H1 (cell line): ENCODE results near the gene TMTC2. TPM values are rescaled to one million over a fixed set of nuclear protein-coding genes. Genes with fewer than 3 reads are reported as not detected.

Source experiments
- CTCF ChIA-PET: fragments of 300-600 bp; sonication (Branson Sonifier 250); formaldehyde crosslinking; loops from one replicate; lab custom pipeline; 2021; ENCODE audit not compliant: partially characterized antibody; lab: Charles Lee
- POLR2A ChIA-PET: fragments of 300-600 bp; sonication (Branson Sonifier 250); formaldehyde crosslinking; loops from one replicate; lab custom pipeline; 2021; ENCODE audit warnings: inconsistent platforms; ENCODE audit not compliant: partially characterized antibody; lab: Charles Lee
- DNase-seq, 2 experiments: peaks; one replicate each; pipeline versions ENCODE4 v3.0.0 to v3.0.0-alpha.2; 2010 to 2022; ENCODE audit warnings: low spot score in 2 of 2, low read depth in 1 of 2, mixed read lengths in 1 of 2
- FAIRE-seq: peaks from 2 replicates; lab custom pipeline; 2011; peaks lifted over from hg19 to GRCh38; lab: Jason Lieb, UNC
- H2AFZ ChIP-seq: 2 replicates; pipeline ENCODE4 v1.8.1; 2012; ENCODE audit warnings: low read length, inconsistent platforms
- H2AK5ac ChIP-seq: 2 replicates; pipeline ENCODE4 v1.6.1; 2013; ENCODE audit warnings: low read depth, low read length
- H2BK120ac ChIP-seq: replicated peaks from 2 replicates; pipeline ENCODE3; 2013; ENCODE audit warnings: low read depth, low read length, inconsistent platforms
- H2BK12ac ChIP-seq: 2 replicates; pipeline ENCODE4 v1.6.1; 2013; ENCODE audit warnings: low read depth, low read length
- H2BK15ac ChIP-seq: 2 replicates; pipeline ENCODE4 v1.6.1; 2013; ENCODE audit warnings: low read length
- H2BK20ac ChIP-seq: 2 replicates; pipeline ENCODE4 v1.6.1; 2013; ENCODE audit warnings: low read length
- H2BK5ac ChIP-seq: 2 replicates; pipeline ENCODE4 v1.6.1; 2013; ENCODE audit warnings: low read depth, low read length
- H3K14ac ChIP-seq: 2 replicates; pipeline ENCODE4 v1.6.1; 2013; ENCODE audit warnings: inconsistent platforms; ENCODE audit not compliant: insufficient read length
- H3K18ac ChIP-seq: 2 replicates; pipeline ENCODE4 v1.6.1; 2013; ENCODE audit warnings: low read length; ENCODE audit errors: extremely low read depth
- H3K23ac ChIP-seq: 2 replicates; pipeline ENCODE4 v1.6.1; 2013; ENCODE audit warnings: inconsistent platforms; ENCODE audit not compliant: insufficient read length
- H3K23me2 ChIP-seq: 2 replicates; pipeline ENCODE4 v1.6.1; 2013; ENCODE audit warnings: low read depth, low read length
- H3K27ac ChIP-seq: 2 replicates; pipeline ENCODE4 v1.6.1; 2011; ENCODE audit warnings: low read depth, low read length, inconsistent platforms
- H3K27me3 ChIP-seq, 4 experiments: replicated peaks in 1 of 4; 1 replicate in 1 of 4; 2 replicates in 3 of 4; pipeline versions ENCODE4 v1.6.1 to v1.8.1; 2011 to 2013; ENCODE audit warnings: low read length in 3 of 4, mild to moderate bottlenecking in 3 of 4, inconsistent platforms in 2 of 4, mixed read lengths in 2 of 4, moderate library complexity in 1 of 4; ENCODE audit not compliant: control insufficient read depth in 3 of 4, insufficient read depth in 3 of 4; ENCODE audit errors: extremely low read depth in 1 of 4
- H3K36me3 ChIP-seq, 4 experiments: 2 replicates each; pipeline versions ENCODE4 v1.6.1 to v1.8.1; 2011 to 2013; ENCODE audit warnings: mild to moderate bottlenecking in 4 of 4, low read length in 3 of 4, moderate library complexity in 2 of 4, control low read depth in 1 of 4, inconsistent platforms in 1 of 4; ENCODE audit not compliant: insufficient read depth in 4 of 4, control insufficient read depth in 2 of 4
- H3K4ac ChIP-seq: replicated peaks from 2 replicates; pipeline ENCODE3; 2013; ENCODE audit warnings: low read length, low read depth, mixed read lengths, inconsistent platforms; ENCODE audit not compliant: insufficient read length
- H3K4me1 ChIP-seq, 4 experiments: replicated peaks in 1 of 4; 1 replicate in 1 of 4; 2 replicates in 3 of 4; pipeline versions ENCODE4 v1.6.1 to v1.8.1; 2011 to 2013; ENCODE audit warnings: low read length in 3 of 4, inconsistent platforms in 2 of 4, mixed read lengths in 1 of 4; ENCODE audit not compliant: insufficient read depth in 4 of 4, control insufficient read depth in 3 of 4
- H3K4me2 ChIP-seq, 2 experiments: 2 replicates each; pipeline versions ENCODE4 v1.6.1 to v1.8.1; 2011 to 2013; ENCODE audit warnings: low read depth in 2 of 2, low read length in 2 of 2, control low read depth in 1 of 2, inconsistent platforms in 1 of 2, mild to moderate bottlenecking in 1 of 2; ENCODE audit not compliant: insufficient read depth in 1 of 2
- H3K4me3 ChIP-seq, 4 experiments: fragments of 200-600, 300-600 bp in 1 of 4; sonication (generic), shearing (Covaris generic), sonication (Bioruptor Twin) in 1 of 4; 2 replicates each; pipeline versions ENCODE4 v1.5.1 to v1.8.1; 2011 to 2016; ENCODE audit warnings: low read length in 4 of 4, low read depth in 3 of 4, control low read depth in 2 of 4, inconsistent platforms in 2 of 4, mild to moderate bottlenecking in 2 of 4, mixed read lengths in 1 of 4, moderate library complexity in 1 of 4; ENCODE audit not compliant: insufficient read depth in 2 of 4; ENCODE audit errors: extremely low read depth in 1 of 4
- H3K56ac ChIP-seq: replicated peaks from 2 replicates; pipeline ENCODE3; 2013; ENCODE audit warnings: low read depth, mild to moderate bottlenecking, mixed read lengths, low read length, inconsistent platforms; ENCODE audit not compliant: insufficient read length
- H3K79me1 ChIP-seq: 2 replicates; pipeline ENCODE4 v1.6.1; 2013; ENCODE audit warnings: low read depth, low read length, control low read depth
- H3K79me2 ChIP-seq, 2 experiments: 2 replicates each; pipeline versions ENCODE4 v1.6.1 to v1.8.1; 2012 to 2013; ENCODE audit warnings: low read length in 2 of 2, mild to moderate bottlenecking in 2 of 2, inconsistent platforms in 1 of 2; ENCODE audit not compliant: insufficient read depth in 2 of 2, control insufficient read depth in 1 of 2
- H3K9ac ChIP-seq, 4 experiments: replicated peaks in 1 of 4; 1 replicate in 1 of 4; 2 replicates in 3 of 4; pipeline versions ENCODE4 v1.6.1 to v1.8.1; 2011 to 2013; ENCODE audit warnings: low read depth in 3 of 4, low read length in 3 of 4, control low read depth in 2 of 4, mild to moderate bottlenecking in 2 of 4, moderate library complexity in 2 of 4, inconsistent platforms in 1 of 4; ENCODE audit errors: extremely low read depth in 1 of 4
- H3K9me3 ChIP-seq, 2 experiments: 2 replicates each; pipeline versions ENCODE4 v1.6.1 to v1.8.1; 2012 to 2013; ENCODE audit warnings: mild to moderate bottlenecking in 2 of 2, moderate library complexity in 2 of 2, control low read depth in 1 of 2, inconsistent platforms in 1 of 2, low read depth in 1 of 2, low read length in 1 of 2, mixed read lengths in 1 of 2; ENCODE audit not compliant: insufficient read depth in 2 of 2
- H4K20me1 ChIP-seq, 2 experiments: replicated peaks in 1 of 2; 2 replicates each; pipeline versions ENCODE3 to v1.8.1; 2011 to 2013; ENCODE audit warnings: inconsistent platforms in 2 of 2, low read length in 2 of 2, mild to moderate bottlenecking in 1 of 2; ENCODE audit not compliant: insufficient read depth in 2 of 2, control insufficient read depth in 1 of 2
- H4K5ac ChIP-seq: 2 replicates; pipeline ENCODE4 v1.6.1; 2013; ENCODE audit warnings: low read length, low read depth, mixed read lengths, inconsistent platforms; ENCODE audit not compliant: insufficient read length
- H4K8ac ChIP-seq: 2 replicates; pipeline ENCODE4 v1.8.0; 2013; ENCODE audit warnings: mild to moderate bottlenecking, moderate library complexity, low read length, inconsistent platforms; ENCODE audit not compliant: insufficient read depth; ENCODE audit errors: extremely low read depth
- H4K91ac ChIP-seq: replicated peaks from 2 replicates; pipeline ENCODE3; 2013; ENCODE audit warnings: low read length, mixed read lengths, inconsistent platforms; ENCODE audit not compliant: insufficient read length
- BRCA1 ChIP-seq: IDR thresholded peaks from 2 replicates; pipeline ENCODE4 v1.6.1; 2012; ENCODE audit warnings: low read depth, low read length, improper control_type of control experiment
- CBX5 ChIP-seq: fragments of 300-800, 300-1000 bp; sonication (generic); IDR thresholded peaks from 2 replicates; pipeline ENCODE4 v1.7.1; 2016; ENCODE audit warnings: antibody characterized with exemption, low read length, low read depth
- HDAC2 ChIP-seq, 2 experiments: fragments of 300-600 bp in 1 of 2; sonication (generic) in 1 of 2; IDR thresholded peaks; 2 replicates each; pipeline ENCODE4 v1.6.1; 2011 to 2012; ENCODE audit warnings: low read depth in 2 of 2, low read length in 2 of 2, mild to moderate bottlenecking in 2 of 2, moderate library complexity in 2 of 2, borderline replicate concordance in 1 of 2, inconsistent platforms in 1 of 2
- TEAD4 ChIP-seq: IDR thresholded peaks from 2 replicates; pipeline ENCODE4 v1.6.1; 2012; ENCODE audit warnings: low read depth, low read length, inconsistent platforms, mixed read lengths
- ZNF274 ChIP-seq: IDR thresholded peaks from 2 replicates; pipeline ENCODE4 v1.7.0; 2012; ENCODE audit warnings: low read length, borderline replicate concordance; ENCODE audit errors: extremely low read depth
- WGBS, 2 experiments: shearing (Covaris generic) in 1 of 2; methylation state at CpG; one replicate each; pipeline versions ENCODE4 v1.1.6 to v1.1.7; 2013 to 2015; ENCODE audit warnings: low lambda C conversion rate in 2 of 2, mixed read lengths in 2 of 2, inconsistent platforms in 1 of 2, low coverage in 1 of 2, missing lambda C conversion rate in 1 of 2; ENCODE audit not compliant: insufficient replicate concordance in 2 of 2, insufficient coverage in 1 of 2, insufficient read length in 1 of 2; ENCODE audit errors: extremely low coverage in 1 of 2, missing lambda C conversion rate in 1 of 2; 5-methylcytosine and 5-hydroxymethylcytosine counted together
- polyA plus RNA-seq, 7 experiments: library from polyadenylated mRNA; depleted of rRNA in 3 of 7; stranded (reverse) in 5 of 7; unstranded in 2 of 7; fragments of >200 nt in 5 of 7; fragments of 200-250 nt in 2 of 7; gene quantifications; 1 replicate in 5 of 7; 2 replicates in 1 of 7; 4 replicates in 1 of 7; pipeline versions ENCODE4 v1.2.1 to v1.2.3, GENCODE V29; 2011 to 2013; ENCODE audit warnings: missing spikeins in 2 of 7, mixed read lengths in 2 of 7
- total RNA-seq: library from RNA; stranded (reverse); fragmentation: NEBNext Ultra II Directional; extraction: Animal tissue kit (Norgen Biotek cat#: 25700); gene quantifications from 2 replicates; pipeline ENCODE4 v1.2.1, GENCODE V29; 2021
- TF ChIP-seq, protein P1 (sequence below): IDR thresholded peaks from 2 replicates; pipeline ENCODE4 v1.6.1; 2012; ENCODE audit warnings: inconsistent platforms

Gene TMTC2
- total and polyA plus RNA-seq, 2 of the 8 experiments (the other 6 are each of a cell fraction or from before 2014, with no cell fraction given): 2.3 to 3.9 TPM

GRCh38 chr12:83010169-83010804 is 323.6 kb downstream of the TMTC2 start:
- Histone ChIP-seq H4K8ac (no peak overlapping the region), H2BK120ac (no peak overlapping the region), H2AK5ac (no peak overlapping the region), H3K56ac (no peak overlapping the region), H2BK15ac (no peak overlapping the region), H3K23me2 (0 out of 2 replicates have a peak, but pooled peaks cover 1% of the 10 kb centered on the region), H3K79me1 (no peaks in the 10 kb centered on the region), H4K20me1 (no peaks in the 10 kb centered on the region), H3K9me3 (peaks cover 22 to 27% of the 10 kb centered on the region in 2 experiments), H3K27ac (no peak overlapping the region), H3K4me2 (no peak overlapping the region), H3K27me3 (no peaks in the 10 kb centered on the region), H3K14ac (no peak overlapping the region), H4K5ac (no peak overlapping the region), H2BK20ac (no peak overlapping the region), H3K4me1 (no peaks in the 10 kb centered on the region), H3K23ac (no peak overlapping the region), H3K4me3 (no peak overlapping the region), H2BK5ac (no peak overlapping the region), H2BK12ac (no peak overlapping the region), H3K9ac (no peak overlapping the region), H4K91ac (no peak overlapping the region), H3K79me2 (no peaks in the 10 kb centered on the region), H2AFZ (no peak overlapping the region), H3K18ac (no peak overlapping the region), H3K4ac (no peak overlapping the region), H3K36me3 (peaks cover 0 to 14% (median 8%) of the 10 kb centered on the region in 4 experiments; a peak in 5 of 8 replicates)
- ChIA-PET CTCF (interaction anchor here (1.5 kb wide), 1 partner anchor 378 kb away, joined by 3 read pairs; no protein-coding TSS in a partner anchor), POLR2A (no interaction called here)
- 48% methylated on average over 4 of the region's 4 CpGs; no CpG with 5 or more reads in 1 of the 2 experiments for WGBS, 2 experiments
- FAIRE-seq (no peak), DNase-seq (no peak)
- TF ChIP-seq HDAC2 (IDR thresholded peaks at IDR 0.05; ENCODE audit: borderline replicate concordance in 1 of 2, low read depth in 2 of 2, low read length in 2 of 2) (no peak), BRCA1 (no peak), TEAD4 (no peak), CBX5 (no peak), ZNF274 (no peak)
- TF ChIP-seq, protein P1, sequence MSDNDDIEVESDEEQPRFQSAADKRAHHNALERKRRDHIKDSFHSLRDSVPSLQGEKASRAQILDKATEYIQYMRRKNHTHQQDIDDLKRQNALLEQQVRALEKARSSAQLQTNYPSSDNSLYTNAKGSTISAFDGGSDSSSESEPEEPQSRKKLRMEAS: no peak
